ENCODE results near the gene GFY. TPM values are rescaled to one million over a fixed set of nuclear protein-coding genes. Genes with fewer than 3 reads are reported as not detected.

The GFY gene
- total RNA-seq, 1 experiment from 2014 or later = not detected

DNA sequence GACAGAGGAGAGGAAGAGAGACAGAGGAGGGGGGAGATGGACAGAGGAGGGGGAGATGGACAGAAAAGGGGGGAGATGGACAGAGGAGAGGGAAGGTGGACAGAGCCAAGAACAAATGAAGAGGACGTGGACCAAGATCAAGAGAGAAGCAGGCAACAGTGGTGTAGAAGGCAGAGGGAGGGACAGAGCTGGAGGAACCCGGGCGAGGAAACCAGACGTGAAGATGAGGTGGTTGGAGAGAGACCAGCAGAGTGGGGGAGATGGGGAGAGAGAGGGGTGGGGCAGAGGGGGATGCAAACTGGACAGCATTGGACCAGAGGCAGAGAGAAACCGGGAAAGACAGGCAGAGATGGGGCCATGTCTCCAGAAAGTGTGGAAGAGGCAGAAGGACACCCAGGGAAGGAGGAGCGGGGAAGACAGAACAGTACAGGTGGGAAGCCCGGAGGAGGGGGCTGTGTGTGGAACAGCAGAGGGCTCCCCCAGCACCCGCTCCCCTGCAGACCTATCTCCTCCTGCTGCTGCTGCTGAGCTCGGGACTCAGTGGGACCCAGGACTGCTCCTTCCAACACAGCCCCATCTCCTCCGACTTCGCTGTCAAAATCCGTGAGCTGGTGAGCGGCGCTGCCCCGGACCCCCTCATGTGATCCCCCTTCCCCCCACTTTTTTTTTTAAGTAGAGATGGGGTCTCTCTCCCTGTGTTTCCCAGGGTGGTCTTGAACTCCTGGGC is 50.2 kb downstream of the GFY start:
- in situ Hi-C loops (cut with HindIII; ENCODE audit: low pct_unique_long_range_greater_than_20kb, low sequenced_read_pairs) = no loop called here

GRCh38 chr19:49475995-49476880 is 51.0 kb downstream of the GFY start:
- no peak for DNase-seq (ENCODE audit: low read depth)

More for the DNA sequence above, 50.2 kb downstream of the GFY start:
- DNase-seq (ENCODE audit: low read depth) = no peak

More at GRCh38 chr19:49475995-49476880, 51.0 kb downstream of the GFY start:
- in situ Hi-C loops (cut with HindIII; ENCODE audit: low pct_unique_long_range_greater_than_20kb, low sequenced_read_pairs) = no loop called here

Other genes starting within 250 kb of the GFY start
- gene SLC6A16, start 100.2 kb upstream of the GFY start, total RNA-seq (2014; rRNA removed; shearing (Covaris generic); ENCODE audit: low replicate concordance) = 0.90 and 1.6 TPM in 2 replicates
- not detected in 2 replicates for gene CD37, start 90.0 kb upstream of the GFY start, total RNA-seq (2014; rRNA removed; shearing (Covaris generic); ENCODE audit: low replicate concordance)
- gene TEAD2, start 63.0 kb upstream of the GFY start, total RNA-seq (2014; rRNA removed; shearing (Covaris generic); ENCODE audit: low replicate concordance) = 36.8 and 42.4 TPM in 2 replicates
- gene DKKL1, start 61.5 kb upstream of the GFY start, total RNA-seq (2014; rRNA removed; shearing (Covaris generic); ENCODE audit: low replicate concordance) = 0.30 TPM in 1 of 2 replicates, not detected in the other
- gene KASH5, start 37.1 kb upstream of the GFY start, total RNA-seq (2014; rRNA removed; shearing (Covaris generic); ENCODE audit: low replicate concordance) = 0.30 TPM in 1 of 2 replicates, not detected in the other
- gene PTH2, start 1.9 kb upstream of the GFY start, total RNA-seq (2014; rRNA removed; shearing (Covaris generic); ENCODE audit: low replicate concordance) = not detected in 2 replicates
- gene SLC17A7, start 16.1 kb downstream of the GFY start, total RNA-seq (2014; rRNA removed; shearing (Covaris generic); ENCODE audit: low replicate concordance) = not detected in 2 replicates
- 142 and 146 TPM in 2 replicates for gene PIH1D1, start 26.4 kb downstream of the GFY start, total RNA-seq (2014; rRNA removed; shearing (Covaris generic); ENCODE audit: low replicate concordance)
- 83.2 and 88.7 TPM in 2 replicates for gene ALDH16A1, start 27.8 kb downstream of the GFY start, total RNA-seq (2014; rRNA removed; shearing (Covaris generic); ENCODE audit: low replicate concordance)
- gene FLT3LG, start 48.8 kb downstream of the GFY start, total RNA-seq (2014; rRNA removed; shearing (Covaris generic); ENCODE audit: low replicate concordance) = 0.35 and 0.71 TPM in 2 replicates
- gene RPL13A, start 62.2 kb downstream of the GFY start, total RNA-seq (2014; rRNA removed; shearing (Covaris generic); ENCODE audit: low replicate concordance) = 2,724 and 3,070 TPM in 2 replicates
- 2,936 and 3,126 TPM in 2 replicates for gene RPS11, start 71.0 kb downstream of the GFY start, total RNA-seq (2014; rRNA removed; shearing (Covaris generic); ENCODE audit: low replicate concordance)
- 75.4 and 121 TPM in 2 replicates for gene FCGRT, start 87.3 kb downstream of the GFY start, total RNA-seq (2014; rRNA removed; shearing (Covaris generic); ENCODE audit: low replicate concordance)
- gene RCN3, start 102.6 kb downstream of the GFY start, total RNA-seq (2014; rRNA removed; shearing (Covaris generic); ENCODE audit: low replicate concordance) = 0.27 and 0.52 TPM in 2 replicates
- 172 and 190 TPM in 2 replicates for gene NOSIP, start 155.2 kb downstream of the GFY start, total RNA-seq (2014; rRNA removed; shearing (Covaris generic); ENCODE audit: low replicate concordance)
- gene PRRG2, start 155.9 kb downstream of the GFY start, total RNA-seq (2014; rRNA removed; shearing (Covaris generic); ENCODE audit: low replicate concordance) = 9.5 TPM in 1 of 2 replicates, not detected in the other
- 1.3 and 2.3 TPM in 2 replicates for gene PRR12, start 165.8 kb downstream of the GFY start, total RNA-seq (2014; rRNA removed; shearing (Covaris generic); ENCODE audit: low replicate concordance)
- gene RRAS, start 214.8 kb downstream of the GFY start, total RNA-seq (2014; rRNA removed; shearing (Covaris generic); ENCODE audit: low replicate concordance) = 140 and 190 TPM in 2 replicates
- 18.5 and 28.2 TPM in 2 replicates for gene SCAF1, start 216.8 kb downstream of the GFY start, total RNA-seq (2014; rRNA removed; shearing (Covaris generic); ENCODE audit: low replicate concordance)
- 116 and 227 TPM in 2 replicates for gene IRF3, start 240.5 kb downstream of the GFY start, total RNA-seq (2014; rRNA removed; shearing (Covaris generic); ENCODE audit: low replicate concordance)
- 3.0 TPM in 1 of 2 replicates, not detected in the other for gene BCL2L12, start 240.5 kb downstream of the GFY start, total RNA-seq (2014; rRNA removed; shearing (Covaris generic); ENCODE audit: low replicate concordance)